Islet precursor cell (in vitro differentiated cells): ENCODE measurements around the gene JAZF1.

ENCODE experiments used
- DNase-seq: peaks from one replicate; pipeline ENCODE4 v3.0.0-alpha.2; 2018

JAZF1 gene

GRCh38 chr7:28165261-28165660, 15.3 kb downstream of the JAZF1 start:
- no peak for DNase-seq

- DNase-seq, result no peak
Observed at GRCh38 chr7:28163949-28164348, 16.6 kb downstream of the JAZF1 start.

- no peak for DNase-seq
Observed at GRCh38 chr7:28161331-28161730, 19.3 kb downstream of the JAZF1 start.

GRCh38 chr7:28160551-28160991, 20.0 kb downstream of the JAZF1 start:
- DNase-seq, result no peak

GRCh38 chr7:28157831-28158416, 22.7 kb downstream of the JAZF1 start:
- no peak for DNase-seq

GRCh38 chr7:28157076-28157745, 23.4 kb downstream of the JAZF1 start:
- no peak for DNase-seq

- no peak for DNase-seq
Observed at GRCh38 chr7:28156401-28156800, 24.2 kb downstream of the JAZF1 start.

GRCh38 chr7:28155964-28156363, 24.6 kb downstream of the JAZF1 start:
- no peak for DNase-seq

- DNase-seq, result no peak
Observed at GRCh38 chr7:28155019-28155660, 25.5 kb downstream of the JAZF1 start.

GRCh38 chr7:28152594-28152993, 28.0 kb downstream of the JAZF1 start:
- no peak for DNase-seq

GRCh38 chr7:28151965-28152364, 28.6 kb downstream of the JAZF1 start:
- DNase-seq, result no peak

- no peak for DNase-seq
Observed at GRCh38 chr7:28149291-28150101, 31.1 kb downstream of the JAZF1 start.

GRCh38 chr7:28145931-28146330, 34.7 kb downstream of the JAZF1 start:
- no peak for DNase-seq

- no peak for DNase-seq
Observed at GRCh38 chr7:28145090-28145626, 35.4 kb downstream of the JAZF1 start.

GRCh38 chr7:28144266-28144665, 36.3 kb downstream of the JAZF1 start:
- DNase-seq, result peak; percentile 79

GRCh38 chr7:28142650-28143049, 37.9 kb downstream of the JAZF1 start:
- DNase-seq, result no peak

- no peak for DNase-seq
Observed at GRCh38 chr7:28140979-28141378, 39.6 kb downstream of the JAZF1 start.

- DNase-seq, result no peak
Observed at GRCh38 chr7:28138837-28139236, 41.8 kb downstream of the JAZF1 start.

- no peak for DNase-seq
Observed at GRCh38 chr7:28137463-28137862, 43.1 kb downstream of the JAZF1 start.

- DNase-seq, result no peak
Observed at GRCh38 chr7:28136885-28137284, 43.7 kb downstream of the JAZF1 start.

- DNase-seq, result no peak
Observed at GRCh38 chr7:28136420-28136819, 44.2 kb downstream of the JAZF1 start.

GRCh38 chr7:28135760-28136159, 44.8 kb downstream of the JAZF1 start:
- DNase-seq, result no peak

GRCh38 chr7:28135315-28135714, 45.3 kb downstream of the JAZF1 start:
- DNase-seq, result no peak
